ENCODE measurements around the gene REX1BD.
"Not testable (repeated sequence)": the region's sequence is repeated elsewhere in the genome, so short reads cannot be mapped to it uniquely, and the experiment has no call there.

REX1BD gene
- total RNA-seq = 39.3 to 45.1 reads per million in 2 donors

GRCh38 chr19:18588611-18589379, at the start of gene REX1BD:
Gene REX1BD, plus strand, starts transcription at chr19:18588798. Its CDS starts 4 bp downstream, at chr19:18588802.
- DNase-seq = peak; percentile 70 to 92 (median 84)

GRCh38 chr19:18539372-18539771, 49.2 kb upstream of the REX1BD start:
- DNase-seq = no peak

- DNase-seq = not testable (repeated sequence)
These were observed 48.4 kb upstream of the REX1BD start for GRCh38 chr19:18540200-18540599.

- no peak for DNase-seq
These were observed 47.2 kb upstream of the REX1BD start for GRCh38 chr19:18541258-18541991.

- peak in 1 of 5 experiments; percentile 41 for DNase-seq
These were observed 46.3 kb upstream of the REX1BD start for GRCh38 chr19:18541992-18542940.

- DNase-seq = peak; percentile 81 to 96 (median 91)
These were observed 45.4 kb upstream of the REX1BD start, which contains the start of gene FKBP8 for GRCh38 chr19:18542941-18543813. Gene FKBP8, minus strand, starts transcription at chr19:18543573. Its CDS starts 1,603 bp downstream, at chr19:18541970.

GRCh38 chr19:18543814-18544475, 44.7 kb upstream of the REX1BD start:
- DNase-seq = peak; percentile 21 to 96 (median 59)

- DNase-seq = no peak
These were observed 37.0 kb upstream of the REX1BD start for GRCh38 chr19:18551631-18552030.

- peak; percentile 92 to 100 (median 96) for DNase-seq
These were observed 31.0 kb upstream of the REX1BD start, which contains the start of gene KXD1 for GRCh38 chr19:18557411-18558201. Gene KXD1, plus strand, starts transcription at chr19:18557870. Its CDS starts 4,187 bp downstream, at chr19:18562057.

- peak in 1 of 5 experiments; percentile 29 for DNase-seq
These were observed 30.4 kb upstream of the REX1BD start for GRCh38 chr19:18558202-18558555.

- no peak for DNase-seq
These were observed 30.0 kb upstream of the REX1BD start for GRCh38 chr19:18558604-18559003.

GRCh38 chr19:18559685-18560084, 28.9 kb upstream of the REX1BD start:
- no peak for DNase-seq

GRCh38 chr19:18562086-18562485, 26.5 kb upstream of the REX1BD start:
- no peak for DNase-seq

GRCh38 chr19:18566953-18567352, 21.6 kb upstream of the REX1BD start:
- DNase-seq = no peak

GRCh38 chr19:18568367-18568766, 20.2 kb upstream of the REX1BD start:
- DNase-seq = no peak

- peak; percentile 98 to 99 (median 98) for DNase-seq
These were observed 16.8 kb upstream of the REX1BD start, which contains the start of gene UBA52 for GRCh38 chr19:18571564-18572344. Gene UBA52, plus strand, starts transcription at chr19:18571857. Its CDS starts 1,444 bp downstream, at chr19:18573301.

GRCh38 chr19:18574691-18575291, 13.8 kb upstream of the REX1BD start:
- no peak for DNase-seq

- DNase-seq = no peak
These were observed 12.2 kb upstream of the REX1BD start for GRCh38 chr19:18576383-18576782.
